Prostate gland (tissue), 2 donors: ENCODE data around the gene ZKSCAN5.

Experiments
- POLR2A ChIP-seq: fragments of 450-650 bp; IDR thresholded peaks from one replicate; pipeline ENCODE4 v1.6.1; 2016; ENCODE audit warnings: antibody characterized with exemption, mild to moderate bottlenecking
- POLR2AphosphoS5 ChIP-seq: sonication (generic); formaldehyde crosslinking; IDR thresholded peaks from one replicate; pipeline ENCODE4 v1.6.1; 2017; ENCODE audit warnings: antibody characterized with exemption
- TF ChIP-seq, protein P1 (sequence below), 4 experiments: fragments of 200-600 bp in 2 of 4; fragments of 450-650 bp in 2 of 4; sonication (generic) in 2 of 4; IDR thresholded peaks; 1 replicate in 3 of 4; 2 replicates in 1 of 4; pipeline ENCODE4 v1.5.1; 2016 to 2019; ENCODE audit warnings: antibody characterized with exemption in 4 of 4, mild to moderate bottlenecking in 2 of 4, moderate library complexity in 2 of 4

DNA sequence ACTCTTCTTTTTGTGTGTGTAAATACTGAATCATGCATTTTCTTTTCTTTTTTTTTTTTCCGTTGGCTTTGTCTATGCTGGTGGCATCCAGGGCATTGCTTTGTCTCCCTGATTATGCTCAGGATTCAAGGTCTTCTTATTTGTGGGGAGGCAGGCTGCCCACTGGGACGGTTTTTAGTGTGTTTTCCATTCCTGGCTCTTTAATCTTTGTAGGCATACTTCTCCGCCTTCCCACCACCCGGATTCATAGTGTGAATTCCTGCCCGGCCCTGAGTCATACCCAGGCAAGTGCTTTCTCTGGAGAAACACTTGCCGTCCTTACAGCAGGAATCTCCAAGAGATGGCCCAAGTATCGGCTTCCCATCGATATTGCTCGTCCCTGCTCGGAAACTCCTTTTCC, 59.2 kb downstream of the ZKSCAN5 start:
- TF ChIP-seq POLR2A (no peak), POLR2AphosphoS5 (no peak)
- TF ChIP-seq, protein P1, sequence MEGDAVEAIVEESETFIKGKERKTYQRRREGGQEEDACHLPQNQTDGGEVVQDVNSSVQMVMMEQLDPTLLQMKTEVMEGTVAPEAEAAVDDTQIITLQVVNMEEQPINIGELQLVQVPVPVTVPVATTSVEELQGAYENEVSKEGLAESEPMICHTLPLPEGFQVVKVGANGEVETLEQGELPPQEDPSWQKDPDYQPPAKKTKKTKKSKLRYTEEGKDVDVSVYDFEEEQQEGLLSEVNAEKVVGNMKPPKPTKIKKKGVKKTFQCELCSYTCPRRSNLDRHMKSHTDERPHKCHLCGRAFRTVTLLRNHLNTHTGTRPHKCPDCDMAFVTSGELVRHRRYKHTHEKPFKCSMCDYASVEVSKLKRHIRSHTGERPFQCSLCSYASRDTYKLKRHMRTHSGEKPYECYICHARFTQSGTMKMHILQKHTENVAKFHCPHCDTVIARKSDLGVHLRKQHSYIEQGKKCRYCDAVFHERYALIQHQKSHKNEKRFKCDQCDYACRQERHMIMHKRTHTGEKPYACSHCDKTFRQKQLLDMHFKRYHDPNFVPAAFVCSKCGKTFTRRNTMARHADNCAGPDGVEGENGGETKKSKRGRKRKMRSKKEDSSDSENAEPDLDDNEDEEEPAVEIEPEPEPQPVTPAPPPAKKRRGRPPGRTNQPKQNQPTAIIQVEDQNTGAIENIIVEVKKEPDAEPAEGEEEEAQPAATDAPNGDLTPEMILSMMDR (IDR thresholded peaks at IDR 0.05): no peak
